GM19099 (cell line): ENCODE data around the gene YBX3.

ENCODE experiments used
- POLR2A ChIP-seq: IDR thresholded peaks from 3 replicates; pipeline ENCODE4 v1.6.1; 2011; ENCODE audit warnings: low read depth; ENCODE audit not compliant: insufficient read length; ENCODE audit errors: extremely low read depth

Gene YBX3

DNA sequence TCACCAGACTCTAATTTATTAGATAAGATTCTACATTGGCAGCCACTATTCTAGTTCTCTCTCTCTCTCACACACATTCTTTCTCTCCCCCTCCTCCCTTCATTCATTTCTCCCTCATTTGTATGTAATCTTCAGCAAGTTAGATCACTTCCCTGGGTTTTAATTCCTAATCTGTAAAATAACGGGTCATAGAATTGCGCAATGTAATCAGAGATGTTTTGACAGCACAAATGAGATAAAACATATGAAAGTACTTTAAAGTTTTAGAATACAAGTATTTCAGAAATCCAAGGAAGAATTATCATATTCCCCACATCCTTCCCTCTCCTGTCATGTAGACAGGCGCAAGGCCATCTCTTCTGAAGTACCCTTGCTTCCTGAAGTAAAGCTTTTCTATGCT is 70.9 kb downstream of the YBX3 start:
- no peak for TF ChIP-seq POLR2A
